Skeletal muscle satellite cell (primary cell): ENCODE measurements around the gene LILRA1. TPM values are rescaled to one million over a fixed set of nuclear protein-coding genes. Genes with fewer than 3 reads are reported as not detected.
"Not testable (repeated sequence)": the region's sequence is repeated elsewhere in the genome, so short reads cannot be mapped to it uniquely, and the experiment has no call there.

ENCODE experiments used
- H3K27me3 ChIP-seq: 2 replicates; pipeline ENCODE4 v1.7.0; 2013; ENCODE audit warnings: low read length; ENCODE audit not compliant: control insufficient read depth, insufficient read depth
- H3K36me3 ChIP-seq: 2 replicates; pipeline ENCODE4 v1.7.0; 2013; ENCODE audit warnings: mild to moderate bottlenecking, control low read depth, low read length; ENCODE audit not compliant: insufficient read depth
- H3K4me1 ChIP-seq: 2 replicates; pipeline ENCODE4 v1.7.0; 2013; ENCODE audit warnings: low read length; ENCODE audit not compliant: control insufficient read depth, insufficient read depth
- H3K4me2 ChIP-seq: 2 replicates; pipeline ENCODE4 v1.7.0; 2013; ENCODE audit warnings: mild to moderate bottlenecking, low read length
- H3K4me3 ChIP-seq: 2 replicates; pipeline ENCODE4 v1.7.0; 2013; ENCODE audit warnings: low read length
- H3K9ac ChIP-seq: 2 replicates; pipeline ENCODE4 v1.7.0; 2013; ENCODE audit warnings: mild to moderate bottlenecking, low read depth, low read length, moderate library complexity
- H3K9me3 ChIP-seq: replicated peaks from 2 replicates; pipeline ENCODE4 v1.7.0; 2013; ENCODE audit warnings: mild to moderate bottlenecking, control low read depth, low read length
- total RNA-seq: library from RNA; depleted of rRNA; stranded (reverse); fragments of >200 nt; gene quantifications from 2 replicates; pipeline ENCODE4 v1.2.3, GENCODE V29; 2012; rRNA removed

Gene LILRA1
- not detected in 2 replicates for total RNA-seq

DNA sequence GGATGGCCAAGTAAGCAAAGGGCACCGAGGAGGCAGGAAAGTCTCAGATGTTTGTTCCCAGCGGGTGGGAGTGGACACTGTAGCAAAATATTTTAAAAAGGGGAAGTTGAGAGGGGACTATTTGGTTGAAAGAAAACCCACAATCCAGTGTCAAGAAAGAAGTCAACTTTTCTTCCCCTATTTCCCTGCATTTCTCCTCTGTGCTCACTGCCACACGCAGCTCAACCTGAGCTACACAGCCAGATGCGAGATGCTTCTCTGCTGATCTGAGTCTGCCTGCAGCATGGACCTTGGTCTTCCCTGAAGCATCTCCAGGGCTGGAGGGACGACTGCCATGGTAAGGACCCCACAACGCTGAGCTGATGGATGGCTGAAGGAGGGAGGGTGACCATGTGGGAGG lies at the start of gene LILRA1:
Gene LILRA1 (plus strand): TSS at position 188 of the 400 bp plus-strand sequence. CDS start 613 bp downstream, outside the sequence.
- not testable (repeated sequence) for H3K4me2 ChIP-seq, H3K4me3 ChIP-seq, H3K9me3 ChIP-seq, H3K27me3 ChIP-seq, H3K9ac ChIP-seq, H3K4me1 ChIP-seq, H3K36me3 ChIP-seq

DNA sequence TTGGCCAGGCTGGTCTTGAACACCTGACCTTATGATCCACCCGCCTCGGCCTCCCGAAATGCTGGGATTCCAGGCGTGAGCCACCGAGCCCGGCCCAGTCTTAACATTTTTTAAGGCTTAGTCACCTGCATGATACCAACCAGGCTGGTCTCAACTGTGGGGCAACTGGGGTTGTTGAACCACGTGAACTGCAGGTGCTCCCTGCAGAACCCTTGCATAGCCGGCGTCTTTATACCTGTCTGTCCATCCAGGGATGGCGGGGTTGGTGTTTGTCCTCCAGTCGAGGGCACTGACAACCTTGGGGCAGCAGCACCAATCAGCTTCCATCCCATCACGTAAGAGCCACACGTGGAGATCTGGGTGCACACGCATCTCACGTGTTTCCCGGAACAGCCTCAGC lies 44.6 kb upstream of the LILRA1 start:
- H3K36me3 ChIP-seq: no peaks in the 10 kb centered on the region
- no peak overlapping the region for H3K4me2 ChIP-seq
- H3K4me3 ChIP-seq: no peak overlapping the region
- no peak overlapping the region for H3K9ac ChIP-seq
- peaks cover 16% of the 10 kb centered on the region for H3K9me3 ChIP-seq
- no peaks in the 10 kb centered on the region for H3K27me3 ChIP-seq
- H3K4me1 ChIP-seq: no peaks in the 10 kb centered on the region

DNA sequence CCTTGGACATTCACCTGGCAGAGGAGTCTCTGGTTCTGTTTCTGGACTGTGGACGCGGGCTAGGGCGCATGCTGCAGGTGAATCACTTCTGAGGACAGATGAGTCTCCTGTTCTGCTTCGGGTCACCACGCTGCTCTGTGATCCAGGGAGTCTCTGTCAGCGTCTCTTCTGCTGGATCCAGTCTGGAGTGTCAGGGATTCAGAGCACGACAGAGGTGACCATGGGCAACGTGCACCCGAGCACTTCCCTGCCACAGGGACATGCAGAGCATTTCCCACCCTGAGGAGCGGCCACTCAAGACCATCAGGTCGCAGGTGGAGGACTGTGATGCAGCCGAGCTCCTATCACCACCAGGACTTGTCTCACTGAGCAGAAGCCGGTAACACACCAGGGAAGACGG lies 44.2 kb upstream of the LILRA1 start:
- Histone ChIP-seq H3K9me3 (peaks cover 19% of the 10 kb centered on the region), H3K36me3 (no peaks in the 10 kb centered on the region), H3K9ac (no peak overlapping the region), H3K4me3 (no peak overlapping the region), H3K27me3 (no peaks in the 10 kb centered on the region), H3K4me1 (no peaks in the 10 kb centered on the region), H3K4me2 (no peak overlapping the region)

DNA sequence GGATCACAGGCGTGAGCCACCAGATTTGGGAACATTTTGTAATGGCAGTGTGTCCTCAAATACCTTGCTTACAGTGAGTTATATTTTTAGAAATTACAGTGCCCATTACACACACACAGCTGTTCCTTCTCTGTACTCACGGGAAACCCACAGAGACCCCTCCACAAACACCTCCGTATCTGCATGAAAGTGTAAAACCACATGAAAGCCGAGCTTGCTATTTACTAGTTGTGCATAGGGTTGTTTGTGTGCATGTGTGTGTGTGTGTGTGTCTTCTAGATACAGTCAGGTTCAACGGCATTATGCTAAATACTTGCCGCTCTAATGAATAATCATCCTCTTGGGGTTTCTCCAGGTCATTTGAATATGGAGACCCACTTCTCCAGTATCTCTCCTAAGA lies 42.1 kb upstream of the LILRA1 start:
- Histone ChIP-seq H3K9ac (no peak overlapping the region), H3K4me2 (no peak overlapping the region), H3K27me3 (no peaks in the 10 kb centered on the region), H3K36me3 (no peaks in the 10 kb centered on the region), H3K9me3 (peaks cover 24% of the 10 kb centered on the region), H3K4me3 (no peak overlapping the region), H3K4me1 (no peaks in the 10 kb centered on the region)

DNA sequence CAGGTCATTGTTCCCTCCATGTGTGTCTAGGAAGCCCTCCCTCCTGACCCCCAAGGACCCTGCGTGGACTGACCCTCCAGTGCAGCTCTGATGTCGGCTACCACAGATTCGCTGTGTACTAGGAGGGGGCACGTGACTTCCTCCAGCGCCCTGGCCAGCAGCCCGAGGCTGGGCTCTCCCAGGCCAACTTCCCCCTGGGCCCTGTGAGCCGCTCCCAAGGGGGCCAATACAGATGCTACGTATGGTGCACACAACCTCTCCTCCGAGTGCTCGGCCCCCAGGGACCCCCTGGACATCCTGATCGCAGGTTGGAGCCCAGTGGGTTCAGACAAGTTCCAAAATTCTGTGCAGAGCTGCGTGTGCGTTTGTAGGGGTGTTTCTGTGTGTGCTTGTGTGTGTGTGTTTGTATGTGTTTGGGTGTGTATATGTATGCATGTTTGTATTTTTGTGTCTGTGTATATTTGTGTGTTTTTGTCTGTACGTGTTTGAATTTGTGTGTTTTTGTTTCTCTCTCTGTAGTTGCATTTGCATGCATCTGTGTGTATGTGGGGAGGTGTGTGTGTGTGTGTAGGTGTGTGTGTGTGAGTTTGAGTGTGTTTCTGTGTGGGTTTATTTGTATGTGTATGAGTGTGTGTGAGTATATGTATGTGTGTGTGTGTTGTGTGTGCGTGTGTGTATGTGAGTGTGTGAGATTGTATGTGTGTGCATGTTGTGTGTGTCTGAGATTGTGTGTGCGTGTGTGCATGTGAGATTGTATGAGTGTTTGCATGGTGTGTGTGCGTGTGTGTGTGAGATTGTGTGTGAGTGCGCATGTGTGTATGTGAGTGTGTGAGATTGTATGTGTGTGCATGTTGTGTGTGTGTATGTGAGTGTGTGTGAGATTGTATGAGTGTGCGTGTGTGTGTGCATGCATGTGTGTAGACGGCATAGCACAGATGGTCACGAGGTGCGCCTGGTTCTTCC lies 41.2 kb upstream of the LILRA1 start:
- Histone ChIP-seq H3K4me1 (no peaks in the 10 kb centered on the region), H3K9me3 (peaks cover 24% of the 10 kb centered on the region), H3K4me3 (no peak overlapping the region), H3K27me3 (no peaks in the 10 kb centered on the region), H3K4me2 (no peak overlapping the region), H3K9ac (no peak overlapping the region), H3K36me3 (no peaks in the 10 kb centered on the region)

DNA sequence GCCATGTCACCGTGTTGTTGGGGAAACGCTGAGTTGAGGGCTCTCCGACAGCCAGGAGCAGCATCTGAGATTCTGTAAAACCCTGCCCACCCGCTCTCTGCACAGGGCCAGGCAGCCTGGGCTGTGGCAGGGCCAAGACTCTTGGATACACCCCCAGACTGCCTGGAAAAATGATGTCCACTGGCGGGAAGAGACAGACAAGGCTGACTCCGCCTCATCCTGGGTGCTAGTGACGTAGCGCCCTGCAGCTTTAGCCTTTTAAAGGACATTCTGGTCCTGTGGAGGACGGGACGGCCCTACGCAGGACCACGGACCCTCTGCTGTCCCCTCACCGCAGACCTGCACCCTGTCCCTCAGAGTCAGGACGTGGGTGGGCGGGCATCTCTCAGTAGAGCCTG lies 40.5 kb upstream of the LILRA1 start:
- Histone ChIP-seq H3K9me3 (peaks cover 24% of the 10 kb centered on the region), H3K4me3 (no peak overlapping the region)

DNA sequence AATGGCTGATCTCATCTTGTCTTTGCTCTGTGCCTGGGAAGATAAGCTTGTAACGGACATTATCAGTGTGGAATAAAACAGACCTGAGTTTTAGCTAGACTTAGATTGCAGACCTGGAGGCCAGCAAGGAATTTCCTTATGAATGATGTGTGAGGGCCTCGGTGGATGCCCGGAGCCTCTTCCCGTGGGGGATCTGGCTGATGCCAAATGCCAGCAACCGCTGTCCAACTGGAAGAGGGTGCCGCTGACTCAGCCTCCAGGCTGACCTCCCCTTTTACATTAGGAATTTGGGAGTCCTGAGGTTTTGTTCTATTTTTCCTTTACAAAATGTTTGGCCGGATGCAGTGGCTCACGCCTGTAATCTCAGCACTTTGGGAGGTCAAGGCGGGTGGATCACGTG lies 39.4 kb upstream of the LILRA1 start:
- H3K9ac ChIP-seq: no peak overlapping the region
- no peaks in the 10 kb centered on the region for H3K4me1 ChIP-seq
- H3K4me2 ChIP-seq: no peak overlapping the region
- H3K36me3 ChIP-seq: no peaks in the 10 kb centered on the region
- H3K27me3 ChIP-seq: no peaks in the 10 kb centered on the region
- H3K4me3 ChIP-seq: no peak overlapping the region
- peaks cover 24% of the 10 kb centered on the region for H3K9me3 ChIP-seq

More for the DNA sequence above, 40.5 kb upstream of the LILRA1 start:
- Histone ChIP-seq H3K36me3 (no peaks in the 10 kb centered on the region), H3K27me3 (no peaks in the 10 kb centered on the region), H3K4me1 (no peaks in the 10 kb centered on the region), H3K4me2 (no peak overlapping the region), H3K9ac (no peak overlapping the region)

DNA sequence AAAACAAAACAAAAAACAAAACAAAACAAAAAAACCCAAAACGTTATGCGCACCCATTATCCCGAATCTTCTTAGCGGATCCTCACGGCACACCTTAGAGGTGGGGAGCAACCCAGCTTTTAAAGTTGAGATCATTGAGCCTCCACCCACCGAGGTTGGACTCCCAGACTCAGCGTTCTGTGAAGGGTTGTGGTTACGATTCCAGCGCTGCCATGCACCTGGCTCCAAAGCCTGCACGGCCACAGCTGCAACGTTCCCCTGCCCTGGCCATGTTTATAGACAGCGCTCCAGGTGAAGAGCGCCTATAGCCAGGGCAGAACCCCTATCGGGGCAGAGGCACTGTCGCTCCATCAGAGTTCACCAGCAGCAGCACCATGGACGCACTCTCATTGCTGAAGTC lies 38.5 kb upstream of the LILRA1 start:
- no peak overlapping the region for H3K4me3 ChIP-seq

DNA sequence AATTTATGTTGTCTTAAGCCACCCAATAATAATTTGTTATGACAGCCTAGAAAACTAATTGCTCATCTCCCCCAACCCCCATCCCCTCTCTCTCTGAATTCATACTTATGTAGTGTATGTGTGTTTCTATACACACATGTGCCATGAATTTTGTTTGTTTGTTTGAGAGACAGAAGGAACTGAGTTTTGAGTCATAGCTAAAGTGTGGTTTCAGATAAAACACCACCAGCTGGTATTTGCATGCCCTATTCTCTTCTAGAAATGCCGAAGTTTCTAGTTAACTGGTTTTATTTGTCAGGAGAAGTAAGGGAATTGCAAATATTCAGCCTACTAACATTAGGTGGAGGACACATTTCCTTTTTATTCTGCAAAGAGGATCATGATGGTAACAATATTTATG lies 37.2 kb upstream of the LILRA1 start:
- H3K4me3 ChIP-seq: no peak overlapping the region
- H3K4me2 ChIP-seq: no peak overlapping the region
- H3K27me3 ChIP-seq: no peaks in the 10 kb centered on the region
- H3K9ac ChIP-seq: no peak overlapping the region
- H3K9me3 ChIP-seq: peaks cover 18% of the 10 kb centered on the region
- no peaks in the 10 kb centered on the region for H3K4me1 ChIP-seq
- H3K36me3 ChIP-seq: no peaks in the 10 kb centered on the region

More for the DNA sequence above, 38.5 kb upstream of the LILRA1 start:
- H3K4me2 ChIP-seq: no peak overlapping the region
- no peaks in the 10 kb centered on the region for H3K36me3 ChIP-seq
- no peak overlapping the region for H3K9ac ChIP-seq
- H3K4me1 ChIP-seq: no peaks in the 10 kb centered on the region
- no peaks in the 10 kb centered on the region for H3K27me3 ChIP-seq
- peaks cover 20% of the 10 kb centered on the region for H3K9me3 ChIP-seq

DNA sequence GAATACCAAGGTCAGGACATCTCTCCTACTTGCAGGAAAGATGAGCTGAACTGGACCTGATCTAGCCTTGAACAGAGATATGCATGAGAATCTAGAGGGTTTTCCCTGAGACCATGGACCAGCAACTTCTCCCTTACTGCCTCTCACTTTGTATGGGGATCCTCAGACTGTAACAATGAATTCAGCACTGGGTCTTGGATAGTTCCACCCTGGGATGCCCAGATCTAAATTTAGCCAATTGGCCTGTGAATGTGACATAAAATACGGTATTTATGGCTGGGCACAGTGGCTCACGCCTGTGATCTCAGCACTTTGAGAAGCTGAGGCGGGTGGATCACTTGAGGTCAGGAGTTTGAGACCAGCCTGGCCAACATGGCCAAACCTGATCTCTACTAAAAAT lies 35.1 kb upstream of the LILRA1 start:
- H3K9ac ChIP-seq: no peak overlapping the region
- peaks cover 10% of the 10 kb centered on the region for H3K9me3 ChIP-seq
- H3K4me1 ChIP-seq: no peaks in the 10 kb centered on the region
- no peak overlapping the region for H3K4me3 ChIP-seq
- H3K36me3 ChIP-seq: no peaks in the 10 kb centered on the region
- no peaks in the 10 kb centered on the region for H3K27me3 ChIP-seq
- no peak overlapping the region for H3K4me2 ChIP-seq

DNA sequence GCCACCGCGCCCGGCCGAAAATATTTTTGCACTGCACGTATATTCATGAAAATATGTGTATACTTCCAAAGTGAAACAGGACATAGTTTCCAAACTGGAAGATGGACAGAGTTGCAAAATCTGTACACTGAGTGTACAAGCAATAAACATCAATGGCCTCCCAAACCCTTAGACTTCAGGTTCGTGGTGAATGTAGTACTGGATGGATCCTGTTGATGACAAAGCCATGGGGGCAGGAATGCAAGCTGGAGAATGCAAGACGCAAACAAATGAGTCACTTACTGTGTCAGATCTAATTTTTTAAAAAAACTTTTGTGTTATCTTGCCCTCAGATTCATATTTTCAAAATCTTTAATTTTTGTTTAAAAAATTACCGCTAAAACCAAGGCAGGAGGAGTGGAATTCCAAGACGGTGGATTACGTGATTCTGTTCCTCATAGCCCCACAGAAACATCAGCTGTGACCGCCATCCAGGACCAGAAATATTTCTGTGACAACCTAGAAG lies 32.5 kb upstream of the LILRA1 start:
- no peaks in the 10 kb centered on the region for H3K27me3 ChIP-seq
- no peaks in the 10 kb centered on the region for H3K9me3 ChIP-seq
- no peak overlapping the region for H3K4me3 ChIP-seq
- H3K9ac ChIP-seq: no peak overlapping the region
- H3K4me1 ChIP-seq: no peaks in the 10 kb centered on the region
- H3K36me3 ChIP-seq: no peaks in the 10 kb centered on the region
- no peak overlapping the region for H3K4me2 ChIP-seq

DNA sequence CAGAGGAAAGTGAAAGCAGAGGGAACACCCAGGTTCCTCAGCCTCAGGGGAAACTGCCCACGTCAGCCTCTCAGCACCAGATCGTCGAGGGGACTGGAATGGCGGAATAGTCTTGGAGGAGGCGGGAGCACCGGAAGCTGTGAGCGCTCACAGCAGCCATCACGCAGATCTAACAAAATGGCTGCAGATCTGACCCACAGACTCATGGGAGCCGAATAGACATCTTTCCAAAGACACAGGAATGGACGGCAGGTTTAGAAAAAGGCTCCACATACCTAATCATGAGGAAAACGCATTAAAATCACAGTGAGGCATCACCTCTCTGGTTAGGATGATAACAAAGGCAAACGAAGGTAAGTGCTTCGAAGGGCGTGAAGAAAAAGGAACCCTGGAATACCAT lies 31.6 kb upstream of the LILRA1 start:
- Histone ChIP-seq H3K4me1 (no peaks in the 10 kb centered on the region), H3K9ac (no peak overlapping the region), H3K27me3 (no peaks in the 10 kb centered on the region), H3K4me3 (no peak overlapping the region), H3K36me3 (no peaks in the 10 kb centered on the region), H3K9me3 (peaks cover 5% of the 10 kb centered on the region), H3K4me2 (no peak overlapping the region)
